ENCODE measurements around the gene MPZL2. TPM values are rescaled to one million over a fixed set of nuclear protein-coding genes. Genes with fewer than 3 reads are reported as not detected.

Gene MPZL2
- polyA plus RNA-seq, 1 donor from 2014 or later: not detected

GRCh38 chr11:118210323-118210722, 53.8 kb downstream of the MPZL2 start:
- Histone ChIP-seq H2AFZ (ENCODE audit: low read depth, low read length) (no peak overlapping the region), H3K79me2 (replicated peaks; ENCODE audit: insufficient read depth, low read length) (no peaks in the 10 kb centered on the region), H3K9me3 (ENCODE audit: low read length) (no peaks in the 10 kb centered on the region), H3K4me3 (ENCODE audit: low read length) (no peak overlapping the region), H3K27me3 (ENCODE audit: insufficient read depth, low read depth, low read length) (no peaks in the 10 kb centered on the region), H3K27ac (ENCODE audit: low read length) (no peak overlapping the region), H3F3A (ENCODE audit: insufficient read depth, low read length, poor library complexity, severe bottlenecking) (no peaks in the 10 kb centered on the region), H3K36me3 (ENCODE audit: insufficient read depth, low read length) (no peaks in the 10 kb centered on the region), H3K4me2 (ENCODE audit: low read length) (no peak overlapping the region), H3K9ac (ENCODE audit: low read length) (no peak overlapping the region), H3K9me2 (ENCODE audit: insufficient read depth, low read length) (no peaks in the 10 kb centered on the region), H4K20me1 (ENCODE audit: insufficient read depth) (no peaks in the 10 kb centered on the region)
- TF ChIP-seq EZH2 (IDR thresholded peaks at IDR 0.05; ENCODE audit: borderline replicate concordance, insufficient read depth, low read length, poor library complexity, severe bottlenecking): no peak
- no peak for TF ChIP-seq SMC3 (conservative IDR thresholded peaks at IDR 0.05; ENCODE audit: poor library complexity)
- TF ChIP-seq MXI1 (conservative IDR thresholded peaks at IDR 0.05; ENCODE audit: poor library complexity, severe bottlenecking): no peak
- TF ChIP-seq POLR2AphosphoS5 (IDR thresholded peaks at IDR 0.05): no peak
- TF ChIP-seq, protein P1, sequence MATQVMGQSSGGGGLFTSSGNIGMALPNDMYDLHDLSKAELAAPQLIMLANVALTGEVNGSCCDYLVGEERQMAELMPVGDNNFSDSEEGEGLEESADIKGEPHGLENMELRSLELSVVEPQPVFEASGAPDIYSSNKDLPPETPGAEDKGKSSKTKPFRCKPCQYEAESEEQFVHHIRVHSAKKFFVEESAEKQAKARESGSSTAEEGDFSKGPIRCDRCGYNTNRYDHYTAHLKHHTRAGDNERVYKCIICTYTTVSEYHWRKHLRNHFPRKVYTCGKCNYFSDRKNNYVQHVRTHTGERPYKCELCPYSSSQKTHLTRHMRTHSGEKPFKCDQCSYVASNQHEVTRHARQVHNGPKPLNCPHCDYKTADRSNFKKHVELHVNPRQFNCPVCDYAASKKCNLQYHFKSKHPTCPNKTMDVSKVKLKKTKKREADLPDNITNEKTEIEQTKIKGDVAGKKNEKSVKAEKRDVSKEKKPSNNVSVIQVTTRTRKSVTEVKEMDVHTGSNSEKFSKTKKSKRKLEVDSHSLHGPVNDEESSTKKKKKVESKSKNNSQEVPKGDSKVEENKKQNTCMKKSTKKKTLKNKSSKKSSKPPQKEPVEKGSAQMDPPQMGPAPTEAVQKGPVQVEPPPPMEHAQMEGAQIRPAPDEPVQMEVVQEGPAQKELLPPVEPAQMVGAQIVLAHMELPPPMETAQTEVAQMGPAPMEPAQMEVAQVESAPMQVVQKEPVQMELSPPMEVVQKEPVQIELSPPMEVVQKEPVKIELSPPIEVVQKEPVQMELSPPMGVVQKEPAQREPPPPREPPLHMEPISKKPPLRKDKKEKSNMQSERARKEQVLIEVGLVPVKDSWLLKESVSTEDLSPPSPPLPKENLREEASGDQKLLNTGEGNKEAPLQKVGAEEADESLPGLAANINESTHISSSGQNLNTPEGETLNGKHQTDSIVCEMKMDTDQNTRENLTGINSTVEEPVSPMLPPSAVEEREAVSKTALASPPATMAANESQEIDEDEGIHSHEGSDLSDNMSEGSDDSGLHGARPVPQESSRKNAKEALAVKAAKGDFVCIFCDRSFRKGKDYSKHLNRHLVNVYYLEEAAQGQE (IDR thresholded peaks at IDR 0.05; ENCODE audit: borderline replicate concordance): no peak
- no peak for TF ChIP-seq RAD21 (conservative IDR thresholded peaks at IDR 0.05)
- TF ChIP-seq, protein P2, sequence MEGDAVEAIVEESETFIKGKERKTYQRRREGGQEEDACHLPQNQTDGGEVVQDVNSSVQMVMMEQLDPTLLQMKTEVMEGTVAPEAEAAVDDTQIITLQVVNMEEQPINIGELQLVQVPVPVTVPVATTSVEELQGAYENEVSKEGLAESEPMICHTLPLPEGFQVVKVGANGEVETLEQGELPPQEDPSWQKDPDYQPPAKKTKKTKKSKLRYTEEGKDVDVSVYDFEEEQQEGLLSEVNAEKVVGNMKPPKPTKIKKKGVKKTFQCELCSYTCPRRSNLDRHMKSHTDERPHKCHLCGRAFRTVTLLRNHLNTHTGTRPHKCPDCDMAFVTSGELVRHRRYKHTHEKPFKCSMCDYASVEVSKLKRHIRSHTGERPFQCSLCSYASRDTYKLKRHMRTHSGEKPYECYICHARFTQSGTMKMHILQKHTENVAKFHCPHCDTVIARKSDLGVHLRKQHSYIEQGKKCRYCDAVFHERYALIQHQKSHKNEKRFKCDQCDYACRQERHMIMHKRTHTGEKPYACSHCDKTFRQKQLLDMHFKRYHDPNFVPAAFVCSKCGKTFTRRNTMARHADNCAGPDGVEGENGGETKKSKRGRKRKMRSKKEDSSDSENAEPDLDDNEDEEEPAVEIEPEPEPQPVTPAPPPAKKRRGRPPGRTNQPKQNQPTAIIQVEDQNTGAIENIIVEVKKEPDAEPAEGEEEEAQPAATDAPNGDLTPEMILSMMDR (IDR thresholded peaks at IDR 0.05; ENCODE audit: poor library complexity, severe bottlenecking): no peak
- TF ChIP-seq EP300 (conservative IDR thresholded peaks at IDR 0.05; ENCODE audit: poor library complexity, severe bottlenecking): no peak
- no peak for TF ChIP-seq TAF1 (IDR thresholded peaks at IDR 0.05; ENCODE audit: low read depth)

DNA sequence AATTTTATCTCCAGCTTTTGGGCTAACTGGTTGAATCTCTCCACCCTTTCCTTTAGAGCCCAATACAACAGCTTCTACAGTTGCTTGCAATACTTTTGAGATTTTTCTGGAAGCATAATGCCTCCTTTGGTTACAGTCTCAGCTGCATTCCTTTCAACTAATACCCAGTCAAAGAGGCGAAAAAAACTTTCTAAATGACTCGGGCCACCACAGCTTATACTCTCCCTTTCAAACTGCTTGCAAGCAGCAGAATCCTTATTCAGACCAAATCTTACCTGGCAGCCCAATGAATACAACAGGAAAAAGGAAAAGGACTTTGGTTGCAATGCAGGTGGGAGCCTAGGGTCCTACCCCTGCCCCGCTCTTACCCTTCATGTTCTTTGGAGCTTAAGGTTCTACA, 55.1 kb downstream of the MPZL2 start:
- H3K9me3 ChIP-seq (ENCODE audit: low read length): no peaks in the 10 kb centered on the region
- no peaks in the 10 kb centered on the region for H3F3A ChIP-seq (ENCODE audit: insufficient read depth, low read length, poor library complexity, severe bottlenecking)
- no peak overlapping the region for H3K27ac ChIP-seq (ENCODE audit: low read length)
- H3K9ac ChIP-seq (ENCODE audit: low read length): no peak overlapping the region
- TF ChIP-seq TAF1 (IDR thresholded peaks at IDR 0.05; ENCODE audit: low read depth) (no peak), RAD21 (conservative IDR thresholded peaks at IDR 0.05) (no peak), MXI1 (conservative IDR thresholded peaks at IDR 0.05; ENCODE audit: poor library complexity, severe bottlenecking) (no peak), SMC3 (conservative IDR thresholded peaks at IDR 0.05; ENCODE audit: poor library complexity) (no peak), EZH2 (IDR thresholded peaks at IDR 0.05; ENCODE audit: borderline replicate concordance, insufficient read depth, low read length, poor library complexity, severe bottlenecking) (no peak), EP300 (conservative IDR thresholded peaks at IDR 0.05; ENCODE audit: poor library complexity, severe bottlenecking) (no peak), POLR2AphosphoS5 (IDR thresholded peaks at IDR 0.05) (no peak)
- TF ChIP-seq, protein P2 (IDR thresholded peaks at IDR 0.05; ENCODE audit: poor library complexity, severe bottlenecking): no peak
- TF ChIP-seq, protein P1 (IDR thresholded peaks at IDR 0.05; ENCODE audit: borderline replicate concordance): no peak
- H3K79me2 ChIP-seq (replicated peaks; ENCODE audit: insufficient read depth, low read length): no peaks in the 10 kb centered on the region
- no peaks in the 10 kb centered on the region for H3K36me3 ChIP-seq (ENCODE audit: insufficient read depth, low read length)
- H3K9me2 ChIP-seq (ENCODE audit: insufficient read depth, low read length): no peaks in the 10 kb centered on the region
- H2AFZ ChIP-seq (ENCODE audit: low read depth, low read length): no peak overlapping the region
- no peak overlapping the region for H3K4me2 ChIP-seq (ENCODE audit: low read length)
- no peak overlapping the region for H3K4me3 ChIP-seq (ENCODE audit: low read length)
- H4K20me1 ChIP-seq (ENCODE audit: insufficient read depth): no peaks in the 10 kb centered on the region
- no peaks in the 10 kb centered on the region for H3K27me3 ChIP-seq (ENCODE audit: insufficient read depth, low read depth, low read length)
